Keratinocyte (primary cell): ENCODE data around the gene LTB4R.

Experiments used
- EZH2 ChIP-seq: IDR thresholded peaks from one replicate; pipeline ENCODE4 v1.6.1; 2012; ENCODE audit warnings: inconsistent platforms, mild to moderate bottlenecking, low read length, moderate library complexity
- TF ChIP-seq, protein P1 (sequence below), 3 experiments: IDR thresholded peaks in 1 of 3; conservative IDR thresholded peaks in 1 of 3; optimal IDR thresholded peaks in 1 of 3; 2 replicates in 2 of 3; 3 replicates in 1 of 3; pipeline versions ENCODE3 to v1.5.1; 2011; ENCODE audit warnings: low read length in 3 of 3, mild to moderate bottlenecking in 3 of 3, moderate library complexity in 2 of 3, control low read depth in 1 of 3, inconsistent platforms in 1 of 3; ENCODE audit not compliant: insufficient read depth in 2 of 3; ENCODE audit errors: extremely low read depth in 1 of 3

DNA sequence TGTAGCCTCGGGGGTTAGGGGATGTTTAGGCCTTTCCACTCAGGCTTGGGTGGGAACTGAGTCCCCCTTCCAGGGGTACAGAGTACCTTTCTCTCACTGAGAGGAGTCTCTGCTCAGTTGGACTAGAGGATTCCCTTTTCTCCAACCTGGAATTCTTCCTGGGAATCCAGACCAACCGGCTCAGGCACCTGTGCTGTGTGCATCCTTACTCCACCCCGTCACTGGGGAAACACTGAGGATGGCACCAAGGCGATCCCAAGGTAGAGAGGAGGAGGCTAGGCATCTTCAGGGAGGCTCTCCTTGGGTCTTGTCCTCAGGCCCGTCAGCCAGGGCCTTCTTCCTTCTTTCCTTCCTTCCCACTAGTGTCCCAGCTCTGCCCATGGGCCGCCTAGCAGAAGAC lies 47.5 kb upstream of the LTB4R start:
- TF ChIP-seq, protein P1, sequence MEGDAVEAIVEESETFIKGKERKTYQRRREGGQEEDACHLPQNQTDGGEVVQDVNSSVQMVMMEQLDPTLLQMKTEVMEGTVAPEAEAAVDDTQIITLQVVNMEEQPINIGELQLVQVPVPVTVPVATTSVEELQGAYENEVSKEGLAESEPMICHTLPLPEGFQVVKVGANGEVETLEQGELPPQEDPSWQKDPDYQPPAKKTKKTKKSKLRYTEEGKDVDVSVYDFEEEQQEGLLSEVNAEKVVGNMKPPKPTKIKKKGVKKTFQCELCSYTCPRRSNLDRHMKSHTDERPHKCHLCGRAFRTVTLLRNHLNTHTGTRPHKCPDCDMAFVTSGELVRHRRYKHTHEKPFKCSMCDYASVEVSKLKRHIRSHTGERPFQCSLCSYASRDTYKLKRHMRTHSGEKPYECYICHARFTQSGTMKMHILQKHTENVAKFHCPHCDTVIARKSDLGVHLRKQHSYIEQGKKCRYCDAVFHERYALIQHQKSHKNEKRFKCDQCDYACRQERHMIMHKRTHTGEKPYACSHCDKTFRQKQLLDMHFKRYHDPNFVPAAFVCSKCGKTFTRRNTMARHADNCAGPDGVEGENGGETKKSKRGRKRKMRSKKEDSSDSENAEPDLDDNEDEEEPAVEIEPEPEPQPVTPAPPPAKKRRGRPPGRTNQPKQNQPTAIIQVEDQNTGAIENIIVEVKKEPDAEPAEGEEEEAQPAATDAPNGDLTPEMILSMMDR (optimal IDR thresholded peaks at IDR 0.05 in 1 of 3, IDR thresholded peaks at IDR 0.05 in 1 of 3, conservative IDR thresholded peaks at IDR 0.05 in 1 of 3; ENCODE audit: extremely low read depth in 1 of 3, insufficient read depth in 2 of 3, low read length in 3 of 3) = no peak
- TF ChIP-seq EZH2 = no peak
